ENCODE results near the gene SLC35F3.

SLC35F3 gene

DNA sequence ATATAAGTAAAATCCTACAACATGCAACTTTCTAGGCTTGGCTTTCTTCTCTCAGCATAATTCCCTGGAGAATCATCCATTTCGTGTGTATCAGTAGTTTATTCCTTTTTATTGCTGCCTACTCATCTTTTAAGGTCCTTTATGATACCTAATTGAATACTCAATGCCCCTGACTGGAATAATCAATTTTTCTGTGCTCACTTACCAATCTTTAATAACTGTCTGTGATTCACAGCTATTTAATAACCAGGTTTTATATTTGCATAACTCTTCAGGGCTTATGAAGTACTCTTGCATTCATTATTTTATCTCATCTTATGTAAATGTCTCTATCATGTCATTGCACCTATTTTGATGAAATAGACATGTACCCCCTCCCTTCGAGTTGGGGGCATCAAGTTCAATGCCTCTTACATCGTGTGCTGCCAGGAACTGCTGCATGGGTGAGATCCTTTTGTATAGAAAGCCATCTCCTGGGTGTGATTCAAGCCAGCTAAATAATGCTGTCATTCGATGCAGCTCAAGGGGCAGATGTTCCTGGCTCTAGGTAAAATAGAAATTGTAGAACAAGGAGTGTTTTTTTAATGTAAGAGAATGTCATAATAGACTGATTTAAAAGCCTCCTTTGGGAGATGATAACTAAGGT lies 222.7 kb downstream of the SLC35F3 start:
- no peak overlapping the region for H3K9ac ChIP-seq (ENCODE audit: low read length)
- no peak overlapping the region for H2AFZ ChIP-seq (ENCODE audit: low read depth, low read length, severe bottlenecking)
- TF ChIP-seq EZH2phosphoT487 (conservative IDR thresholded peaks at IDR 0.05; ENCODE audit: low read length) (no peak), CTCF (IDR thresholded peaks at IDR 0.05; ENCODE audit: insufficient read depth, low read length, poor library complexity, severe bottlenecking) (no peak)
- H3K9me2 ChIP-seq (replicated peaks; ENCODE audit: insufficient read depth, low read length) = no peaks in the 10 kb centered on the region
- no peaks in the 10 kb centered on the region for H4K20me1 ChIP-seq (ENCODE audit: low read depth, low read length)
- H3K4me3 ChIP-seq (ENCODE audit: insufficient read depth, low read length, poor library complexity, severe bottlenecking) = no peak overlapping the region
- no peak overlapping the region for H3K4me2 ChIP-seq (ENCODE audit: low read depth, low read length, poor library complexity, severe bottlenecking)
- H3K27ac ChIP-seq (ENCODE audit: low read depth, low read length) = no peak overlapping the region
- H3K79me2 ChIP-seq (ENCODE audit: insufficient read depth, low read length) = no peaks in the 10 kb centered on the region
- no peaks in the 10 kb centered on the region for H3F3A ChIP-seq (ENCODE audit: insufficient read depth)
- no peaks in the 10 kb centered on the region for H3K9me3 ChIP-seq (ENCODE audit: insufficient read depth, low read length)
- H3K27me3 ChIP-seq (ENCODE audit: low read length) = no peaks in the 10 kb centered on the region
- H3K36me3 ChIP-seq (ENCODE audit: low read length) = no peaks in the 10 kb centered on the region

- H3K4me3 ChIP-seq (ENCODE audit: insufficient read depth, low read length, poor library complexity, severe bottlenecking) = no peak overlapping the region
- no peaks in the 10 kb centered on the region for H3K27me3 ChIP-seq (ENCODE audit: low read length)
- no peaks in the 10 kb centered on the region for H4K20me1 ChIP-seq (ENCODE audit: low read depth, low read length)
- TF ChIP-seq CTCF (IDR thresholded peaks at IDR 0.05; ENCODE audit: insufficient read depth, low read length, poor library complexity, severe bottlenecking) (no peak), EZH2phosphoT487 (conservative IDR thresholded peaks at IDR 0.05; ENCODE audit: low read length) (no peak)
- H3K4me2 ChIP-seq (ENCODE audit: low read depth, low read length, poor library complexity, severe bottlenecking) = no peak overlapping the region
- no peaks in the 10 kb centered on the region for H3F3A ChIP-seq (ENCODE audit: insufficient read depth)
- H3K27ac ChIP-seq (ENCODE audit: low read depth, low read length) = no peak overlapping the region
- no peak overlapping the region for H2AFZ ChIP-seq (ENCODE audit: low read depth, low read length, severe bottlenecking)
- no peaks in the 10 kb centered on the region for H3K36me3 ChIP-seq (ENCODE audit: low read length)
- no peaks in the 10 kb centered on the region for H3K9me3 ChIP-seq (ENCODE audit: insufficient read depth, low read length)
- no peak overlapping the region for H3K9ac ChIP-seq (ENCODE audit: low read length)
- H3K79me2 ChIP-seq (ENCODE audit: insufficient read depth, low read length) = no peaks in the 10 kb centered on the region
- H3K9me2 ChIP-seq (replicated peaks; ENCODE audit: insufficient read depth, low read length) = no peaks in the 10 kb centered on the region
These were observed 228.3 kb downstream of the SLC35F3 start for GRCh38 chr1:234132795-234133194.

- no peaks in the 10 kb centered on the region for H3F3A ChIP-seq (ENCODE audit: insufficient read depth)
- H3K36me3 ChIP-seq (ENCODE audit: low read length) = no peaks in the 10 kb centered on the region
- no peaks in the 10 kb centered on the region for H3K9me3 ChIP-seq (ENCODE audit: insufficient read depth, low read length)
- H2AFZ ChIP-seq (ENCODE audit: low read depth, low read length, severe bottlenecking) = no peak overlapping the region
- TF ChIP-seq CTCF (IDR thresholded peaks at IDR 0.05; ENCODE audit: insufficient read depth, low read length, poor library complexity, severe bottlenecking) = no peak
- TF ChIP-seq EZH2phosphoT487 (conservative IDR thresholded peaks at IDR 0.05; ENCODE audit: low read length) = no peak
- no peaks in the 10 kb centered on the region for H4K20me1 ChIP-seq (ENCODE audit: low read depth, low read length)
- no peaks in the 10 kb centered on the region for H3K9me2 ChIP-seq (replicated peaks; ENCODE audit: insufficient read depth, low read length)
- H3K79me2 ChIP-seq (ENCODE audit: insufficient read depth, low read length) = no peaks in the 10 kb centered on the region
- H3K27ac ChIP-seq (ENCODE audit: low read depth, low read length) = no peak overlapping the region
- no peaks in the 10 kb centered on the region for H3K27me3 ChIP-seq (ENCODE audit: low read length)
- H3K4me2 ChIP-seq (ENCODE audit: low read depth, low read length, poor library complexity, severe bottlenecking) = no peak overlapping the region
- no peak overlapping the region for H3K9ac ChIP-seq (ENCODE audit: low read length)
- no peak overlapping the region for H3K4me3 ChIP-seq (ENCODE audit: insufficient read depth, low read length, poor library complexity, severe bottlenecking)
These were observed 230.4 kb downstream of the SLC35F3 start for GRCh38 chr1:234134878-234135277.
